Mesodermal cell (in vitro differentiated cells): Measurements from ENCODE around the gene HDLBP.

Experiments used
- H3K27ac ChIP-seq: 2 replicates; pipeline ENCODE4 v1.7.0; 2013; ENCODE audit warnings: mild to moderate bottlenecking, low read depth, low read length, moderate library complexity; ENCODE audit not compliant: severe bottlenecking
- H3K36me3 ChIP-seq: 2 replicates; pipeline ENCODE4 v1.7.1; 2013; ENCODE audit warnings: mild to moderate bottlenecking, low read length, moderate library complexity; ENCODE audit not compliant: control insufficient read depth, insufficient read depth
- H3K4me1 ChIP-seq: one replicate; pipeline ENCODE4 v1.7.1; 2013; ENCODE audit warnings: mild to moderate bottlenecking, low read length; ENCODE audit not compliant: insufficient read depth, control insufficient read depth, poor library complexity, severe bottlenecking
- H3K4me3 ChIP-seq: 2 replicates; pipeline ENCODE4 v1.7.0; 2013; ENCODE audit warnings: low read length, control low read depth, mild to moderate bottlenecking; ENCODE audit not compliant: insufficient read depth, poor library complexity, severe bottlenecking; ENCODE audit errors: extremely low read depth
- H3K9me3 ChIP-seq: 2 replicates; pipeline ENCODE4 v1.7.1; 2013; ENCODE audit warnings: mild to moderate bottlenecking, low read length, moderate library complexity; ENCODE audit not compliant: control insufficient read depth
- WGBS, 2 experiments: methylation state at CpG; one replicate each; pipeline ENCODE4 v1.1.5; 2013; ENCODE audit warnings: missing lambda C conversion rate in 2 of 2; ENCODE audit not compliant: insufficient coverage in 2 of 2; 5-methylcytosine and 5-hydroxymethylcytosine counted together

HDLBP gene

DNA sequence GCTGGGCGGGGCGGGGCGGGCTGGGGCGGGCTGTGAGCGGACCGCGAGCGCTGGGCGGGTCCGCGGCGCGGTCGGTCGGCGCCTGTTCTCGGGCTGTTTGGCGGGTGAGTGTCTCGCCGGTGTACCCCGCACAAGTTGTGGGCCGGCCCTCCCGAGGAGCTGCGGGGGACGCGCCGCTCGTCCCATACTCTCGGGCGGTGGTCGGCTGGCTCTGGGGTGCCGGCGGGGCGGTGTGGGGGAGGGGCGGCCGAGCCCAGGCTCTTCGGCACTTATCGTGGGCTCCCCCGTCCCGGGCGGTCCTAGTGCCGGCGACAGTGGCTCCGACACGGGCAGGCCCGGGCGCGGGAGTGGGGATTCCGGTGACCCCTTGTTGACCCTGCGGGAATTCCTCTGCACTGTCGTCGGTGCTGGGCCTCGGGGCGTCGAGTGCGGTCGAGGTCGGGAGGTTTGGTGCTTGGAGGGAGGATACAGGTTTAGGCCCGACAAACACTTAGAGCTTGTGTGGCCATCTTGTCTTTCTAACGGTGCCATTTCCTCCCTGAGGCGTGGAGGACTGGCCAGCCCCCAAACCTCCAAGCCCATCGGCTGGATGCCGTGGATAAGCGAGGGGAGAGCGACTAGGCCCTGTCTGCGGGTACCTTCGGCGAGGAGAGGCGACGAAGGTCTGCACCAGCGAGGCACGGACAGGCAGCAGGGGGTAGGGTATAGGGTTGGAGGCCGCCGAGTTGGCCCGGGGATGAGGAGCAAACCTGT, 583 bp upstream of the HDLBP start, which contains the start of gene SEPTIN2:
Gene SEPTIN2 (plus strand): TSS at position 47 of the 753 bp plus-strand sequence. CDS start 8,308 bp downstream, outside the sequence.
- WGBS, 2 experiments, result 0 to 1% methylated on average over 54 to 63 of the region's 75 CpGs
- H3K4me3 ChIP-seq, result peak within 1 kb of the TSS; percentile 92
- peaks cover 36% of the 10 kb centered on the region for H3K4me1 ChIP-seq
- no peaks in the 10 kb centered on the region for H3K9me3 ChIP-seq
- H3K36me3 ChIP-seq, result peaks cover 29% of the 10 kb centered on the region
- H3K27ac ChIP-seq, result peak within 1 kb of the TSS; percentile 99

- peak overlapping the region; percentile 92 for H3K4me3 ChIP-seq
- 2 to 3% methylated on average over 27 to 33 of the region's 38 CpGs for whole genome bisulfite sequencing, 2 experiments
- H3K27ac ChIP-seq, result peak overlapping the region; percentile 99
- H3K9me3 ChIP-seq, result no peaks in the 10 kb centered on the region
- H3K36me3 ChIP-seq, result peaks cover 22% of the 10 kb centered on the region
- peaks cover 38% of the 10 kb centered on the region for H3K4me1 ChIP-seq
Observed at GRCh38 chr2:241314226-241315092, 1.0 kb downstream of the HDLBP start.

GRCh38 chr2:241313543-241314095, 1.9 kb downstream of the HDLBP start:
- 95 to 100% methylated on average over 4 to 7 of the region's 8 CpGs for WGBS, 2 experiments
- no peak overlapping the region for H3K27ac ChIP-seq
- peak overlapping the region; percentile 92 for H3K4me3 ChIP-seq
- H3K9me3 ChIP-seq, result no peaks in the 10 kb centered on the region
- peaks cover 34% of the 10 kb centered on the region for H3K4me1 ChIP-seq
- peaks cover 25% of the 10 kb centered on the region for H3K36me3 ChIP-seq

DNA sequence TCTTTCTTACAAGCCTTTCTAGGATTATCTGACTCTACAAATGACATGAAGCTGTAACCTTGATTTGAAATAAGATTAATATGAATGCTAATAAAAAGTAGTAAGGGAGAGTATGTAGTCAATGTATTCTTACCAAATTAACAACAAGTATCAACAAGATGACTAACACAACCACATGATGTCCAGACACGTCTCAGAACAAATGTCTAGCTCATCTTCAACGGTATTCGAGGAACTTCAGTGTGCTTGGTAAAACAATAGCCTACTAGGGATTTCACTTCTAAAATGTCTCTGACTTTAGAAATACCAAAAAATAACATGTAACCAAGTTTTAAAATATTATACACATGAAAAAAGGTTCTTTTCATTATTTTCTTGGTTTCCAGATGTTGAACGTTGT, 3.4 kb downstream of the HDLBP start:
- Histone ChIP-seq H3K9me3 (no peaks in the 10 kb centered on the region), H3K36me3 (peaks cover 12% of the 10 kb centered on the region), H3K27ac (no peak overlapping the region), H3K4me3 (no peak overlapping the region), H3K4me1 (peaks cover 29% of the 10 kb centered on the region)
- WGBS, 2 experiments, result 90 to 100% methylated on average over 1 to 3 of the region's 4 CpGs

GRCh38 chr2:241310917-241311566, 4.4 kb downstream of the HDLBP start:
- H3K27ac ChIP-seq, result no peak overlapping the region
- H3K9me3 ChIP-seq, result no peaks in the 10 kb centered on the region
- H3K4me1 ChIP-seq, result peaks cover 29% of the 10 kb centered on the region
- WGBS, 2 experiments, result 93 to 95% methylated on average over 8 to 10 of the region's 13 CpGs
- H3K36me3 ChIP-seq, result peaks cover 11% of the 10 kb centered on the region
- H3K4me3 ChIP-seq, result no peak overlapping the region

- Histone ChIP-seq H3K9me3 (no peaks in the 10 kb centered on the region), H3K4me3 (no peak overlapping the region), H3K27ac (no peak overlapping the region), H3K4me1 (peaks cover 29% of the 10 kb centered on the region), H3K36me3 (peaks cover 17% of the 10 kb centered on the region)
- WGBS, 2 experiments, result 83% methylated on average over 2 of the region's 2 CpGs; no CpG with 5 or more reads in 1 of the 2 experiments
Observed at GRCh38 chr2:241309684-241310117, 5.8 kb downstream of the HDLBP start.

GRCh38 chr2:241308832-241309500, 6.5 kb downstream of the HDLBP start:
- peaks cover 17% of the 10 kb centered on the region for H3K36me3 ChIP-seq
- 94 to 98% methylated on average over 14 to 16 of the region's 18 CpGs for WGBS, 2 experiments
- no peaks in the 10 kb centered on the region for H3K9me3 ChIP-seq
- H3K4me3 ChIP-seq, result no peak overlapping the region
- H3K27ac ChIP-seq, result no peak overlapping the region
- H3K4me1 ChIP-seq, result peaks cover 29% of the 10 kb centered on the region

- H3K9me3 ChIP-seq, result no peaks in the 10 kb centered on the region
- WGBS, 2 experiments, result 100% methylated on average over 3 of the region's 5 CpGs; no CpG with 5 or more reads in 1 of the 2 experiments
Observed at GRCh38 chr2:241308267-241308666, 7.2 kb downstream of the HDLBP start.

DNA sequence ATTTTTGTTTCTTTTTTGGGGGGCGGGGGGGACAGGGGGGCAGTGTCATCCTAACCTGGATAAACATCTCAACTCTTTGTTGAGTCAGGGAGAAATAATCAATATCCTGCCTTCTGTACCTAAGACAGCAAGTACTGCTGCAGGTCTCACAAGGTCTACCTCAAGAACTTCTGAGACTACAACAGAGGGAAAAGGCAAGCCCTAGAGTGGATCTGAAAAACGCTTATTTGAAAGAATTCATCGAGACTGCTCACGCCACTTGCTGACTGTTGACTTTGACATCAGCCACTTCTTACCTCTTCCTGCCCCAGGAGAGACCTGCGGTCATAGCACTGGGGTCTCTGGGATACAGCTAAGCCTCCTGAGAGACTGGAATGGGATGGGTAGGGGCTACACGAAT, 8.4 kb downstream of the HDLBP start:
- Histone ChIP-seq H3K9me3 (no peaks in the 10 kb centered on the region), H3K4me3 (no peak overlapping the region), H3K4me1 (peaks cover 26% of the 10 kb centered on the region), H3K27ac (no peak overlapping the region), H3K36me3 (peaks cover 17% of the 10 kb centered on the region)
- WGBS, 2 experiments, result 86 to 95% methylated on average over 3 to 4 of the region's 6 CpGs

More at GRCh38 chr2:241308267-241308666, 7.2 kb downstream of the HDLBP start:
- Histone ChIP-seq H3K27ac (no peak overlapping the region), H3K4me3 (no peak overlapping the region), H3K36me3 (peaks cover 17% of the 10 kb centered on the region), H3K4me1 (peaks cover 26% of the 10 kb centered on the region)
